ENCODE results near the gene SRRM3. TPM values are rescaled to one million over a fixed set of nuclear protein-coding genes. Genes with fewer than 3 reads are reported as not detected.
"Not testable (repeated sequence)": the region's sequence is repeated elsewhere in the genome, so short reads cannot be mapped to it uniquely, and the experiment has no call there.

SRRM3 gene
- total RNA-seq, 1 donor from 2014 or later: 1.4 TPM

DNA sequence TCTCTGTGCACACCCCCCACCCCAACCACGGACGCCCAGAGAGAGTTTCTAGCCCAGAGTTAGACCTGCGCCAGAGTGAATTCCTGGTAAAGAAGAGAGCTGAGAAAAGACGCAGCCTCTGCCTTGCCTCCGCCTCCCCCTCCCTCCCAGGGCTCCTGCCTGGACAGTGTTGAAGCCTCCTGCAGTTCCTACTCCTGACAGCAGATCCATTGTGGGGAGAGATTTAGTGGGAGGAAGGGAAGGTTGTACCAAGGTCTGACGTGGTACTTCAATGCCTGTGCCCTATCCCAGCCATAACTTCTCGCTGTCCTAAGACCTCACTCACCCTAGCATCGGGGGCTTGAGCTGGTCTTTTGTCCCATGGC is 952 bp downstream of the SRRM3 start:
- no peak overlapping the region for H3K4me3 Mint-ChIP-seq (ENCODE audit: unreplicated experiment)
- no peaks in the 10 kb centered on the region for H3K4me1 Mint-ChIP-seq (ENCODE audit: low read depth)
- TF ChIP-seq, protein P1, sequence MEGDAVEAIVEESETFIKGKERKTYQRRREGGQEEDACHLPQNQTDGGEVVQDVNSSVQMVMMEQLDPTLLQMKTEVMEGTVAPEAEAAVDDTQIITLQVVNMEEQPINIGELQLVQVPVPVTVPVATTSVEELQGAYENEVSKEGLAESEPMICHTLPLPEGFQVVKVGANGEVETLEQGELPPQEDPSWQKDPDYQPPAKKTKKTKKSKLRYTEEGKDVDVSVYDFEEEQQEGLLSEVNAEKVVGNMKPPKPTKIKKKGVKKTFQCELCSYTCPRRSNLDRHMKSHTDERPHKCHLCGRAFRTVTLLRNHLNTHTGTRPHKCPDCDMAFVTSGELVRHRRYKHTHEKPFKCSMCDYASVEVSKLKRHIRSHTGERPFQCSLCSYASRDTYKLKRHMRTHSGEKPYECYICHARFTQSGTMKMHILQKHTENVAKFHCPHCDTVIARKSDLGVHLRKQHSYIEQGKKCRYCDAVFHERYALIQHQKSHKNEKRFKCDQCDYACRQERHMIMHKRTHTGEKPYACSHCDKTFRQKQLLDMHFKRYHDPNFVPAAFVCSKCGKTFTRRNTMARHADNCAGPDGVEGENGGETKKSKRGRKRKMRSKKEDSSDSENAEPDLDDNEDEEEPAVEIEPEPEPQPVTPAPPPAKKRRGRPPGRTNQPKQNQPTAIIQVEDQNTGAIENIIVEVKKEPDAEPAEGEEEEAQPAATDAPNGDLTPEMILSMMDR (IDR thresholded peaks at IDR 0.05): no peak
- H3K9me3 Mint-ChIP-seq (ENCODE audit: low read depth): no peaks in the 10 kb centered on the region
- H3K27ac Mint-ChIP-seq (ENCODE audit: unreplicated experiment): no peak overlapping the region
- H3K27me3 Mint-ChIP-seq (ENCODE audit: low read depth): peaks cover 28% of the 10 kb centered on the region
- H3K36me3 Mint-ChIP-seq (ENCODE audit: low read depth): no peaks in the 10 kb centered on the region
- no peak for DNase-seq (ENCODE audit: low spot score)

GRCh38 chr7:76204147-76204546 is 2.5 kb downstream of the SRRM3 start:
- no peaks in the 10 kb centered on the region for H3K36me3 Mint-ChIP-seq (ENCODE audit: low read depth)
- H3K9me3 Mint-ChIP-seq (ENCODE audit: low read depth): no peaks in the 10 kb centered on the region
- no peak overlapping the region for H3K27ac Mint-ChIP-seq (ENCODE audit: unreplicated experiment)
- no peak overlapping the region for H3K4me3 Mint-ChIP-seq (ENCODE audit: unreplicated experiment)
- TF ChIP-seq, protein P1 (IDR thresholded peaks at IDR 0.05): no peak
- peaks cover 37% of the 10 kb centered on the region for H3K27me3 Mint-ChIP-seq (ENCODE audit: low read depth)
- DNase-seq (ENCODE audit: low spot score): no peak
- no peaks in the 10 kb centered on the region for H3K4me1 Mint-ChIP-seq (ENCODE audit: low read depth)

DNA sequence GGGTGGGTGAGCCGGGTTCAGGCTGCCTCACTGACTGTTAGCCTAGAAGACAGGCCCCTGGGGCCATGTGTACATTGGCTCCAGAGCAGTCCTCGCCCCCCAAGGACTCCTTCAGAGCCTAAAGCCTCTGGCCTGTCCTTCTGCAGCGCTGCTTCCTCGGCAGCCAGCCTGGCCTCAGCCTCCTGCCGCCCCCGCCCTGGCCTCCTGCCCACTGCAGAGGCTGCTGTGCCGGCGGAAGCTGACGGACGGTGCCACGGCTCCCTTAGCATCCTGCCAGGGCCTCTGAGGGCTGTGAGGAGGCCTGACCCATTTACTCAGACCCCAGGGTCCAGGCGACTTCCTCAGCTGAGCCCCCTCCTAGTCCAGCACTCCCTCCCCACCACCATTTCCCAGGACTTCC is 4.9 kb downstream of the SRRM3 start:
- no peaks in the 10 kb centered on the region for H3K4me1 Mint-ChIP-seq (ENCODE audit: low read depth)
- H3K27me3 Mint-ChIP-seq (ENCODE audit: low read depth): peaks cover 42% of the 10 kb centered on the region
- DNase-seq (ENCODE audit: low spot score): no peak
- H3K36me3 Mint-ChIP-seq (ENCODE audit: low read depth): no peaks in the 10 kb centered on the region
- H3K4me3 Mint-ChIP-seq (ENCODE audit: unreplicated experiment): no peak overlapping the region
- TF ChIP-seq, protein P1 (IDR thresholded peaks at IDR 0.05): no peak
- H3K27ac Mint-ChIP-seq (ENCODE audit: unreplicated experiment): no peak overlapping the region
- no peaks in the 10 kb centered on the region for H3K9me3 Mint-ChIP-seq (ENCODE audit: low read depth)

DNA sequence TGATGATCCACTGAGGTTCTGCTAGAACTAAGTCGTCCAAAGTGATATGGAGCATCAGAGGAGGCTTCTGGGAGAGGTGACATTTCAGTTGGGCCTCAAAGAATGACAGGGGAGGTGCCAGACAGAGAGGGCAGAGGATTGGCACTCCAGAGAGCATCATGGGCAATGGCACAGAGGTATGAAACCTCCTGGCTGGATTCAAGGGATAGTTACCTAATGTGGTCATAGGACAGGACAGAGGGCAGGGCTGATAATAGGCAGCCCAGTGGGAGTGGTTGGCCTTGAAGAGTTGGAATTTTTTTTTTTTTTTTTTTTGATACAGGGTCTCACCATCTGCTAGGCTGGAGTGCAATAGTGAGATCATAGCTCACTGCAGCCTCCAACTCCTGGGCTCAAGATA is 7.6 kb downstream of the SRRM3 start:
- Mint-ChIP-seq H3K36me3 (ENCODE audit: low read depth) (no peaks in the 10 kb centered on the region), H3K27ac (ENCODE audit: unreplicated experiment) (no peak overlapping the region), H3K27me3 (ENCODE audit: low read depth) (peaks cover 37% of the 10 kb centered on the region), H3K4me1 (ENCODE audit: low read depth) (no peaks in the 10 kb centered on the region), H3K4me3 (ENCODE audit: unreplicated experiment) (no peak overlapping the region), H3K9me3 (ENCODE audit: low read depth) (no peaks in the 10 kb centered on the region)
- TF ChIP-seq, protein P1 (IDR thresholded peaks at IDR 0.05): no peak
- DNase-seq (ENCODE audit: low spot score): no peak

GRCh38 chr7:76211216-76211615 is 9.5 kb downstream of the SRRM3 start:
- Mint-ChIP-seq H3K9me3 (ENCODE audit: low read depth) (no peaks in the 10 kb centered on the region), H3K27ac (ENCODE audit: unreplicated experiment) (no peak overlapping the region), H3K4me3 (ENCODE audit: unreplicated experiment) (no peak overlapping the region), H3K27me3 (ENCODE audit: low read depth) (peaks cover 28% of the 10 kb centered on the region), H3K36me3 (ENCODE audit: low read depth) (no peaks in the 10 kb centered on the region), H3K4me1 (ENCODE audit: low read depth) (no peaks in the 10 kb centered on the region)
- TF ChIP-seq, protein P1 (IDR thresholded peaks at IDR 0.05): no peak
- no peak for DNase-seq (ENCODE audit: low spot score)

- not testable (repeated sequence) for H3K4me3 Mint-ChIP-seq (ENCODE audit: unreplicated experiment); H3K27ac Mint-ChIP-seq (ENCODE audit: unreplicated experiment); DNase-seq (ENCODE audit: low spot score); H3K36me3 Mint-ChIP-seq (ENCODE audit: low read depth); H3K4me1 Mint-ChIP-seq (ENCODE audit: low read depth); H3K9me3 Mint-ChIP-seq (ENCODE audit: low read depth)
- peaks cover 33% of the 10 kb centered on the region for H3K27me3 Mint-ChIP-seq (ENCODE audit: low read depth)
These were observed 13.7 kb downstream of the SRRM3 start for GRCh38 chr7:76215349-76215748.
